HG03469 (cell line): Measurements from ENCODE around the gene FAM135A.
"Not testable (repeated sequence)": the region's sequence is repeated elsewhere in the genome, so short reads cannot be mapped to it uniquely, and the experiment has no call there.

Experiments used
- ATAC-seq: cut with Tn5 transposase; IDR thresholded peaks from one replicate; pipeline ENCODE4 v1.9.1; 2021; ENCODE audit warnings: mild to moderate bottlenecking, moderate library complexity, moderate number of reproducible peaks; ENCODE audit not compliant: unreplicated experiment

Gene FAM135A

GRCh38 chr6:70396163-70396562 is 17.1 kb upstream of the FAM135A start:
- ATAC-seq = no peak

- no peak for ATAC-seq
Observed at GRCh38 chr6:70396796-70397729, 16.2 kb upstream of the FAM135A start.

GRCh38 chr6:70398783-70399728 is 14.3 kb upstream of the FAM135A start:
- ATAC-seq = no peak

GRCh38 chr6:70404658-70405057 is 8.7 kb upstream of the FAM135A start:
- no peak for ATAC-seq

- no peak for ATAC-seq
Observed at GRCh38 chr6:70409216-70409615, 4.1 kb upstream of the FAM135A start.

- no peak for ATAC-seq
Observed at GRCh38 chr6:70411542-70412251, 1.6 kb upstream of the FAM135A start.

- ATAC-seq = peak; percentile 5
Observed at GRCh38 chr6:70412252-70413113, 825 bp upstream of the FAM135A start.

GRCh38 chr6:70413992-70414494 is 735 bp downstream of the FAM135A start:
- no peak for ATAC-seq

GRCh38 chr6:70414813-70415212 is 1.5 kb downstream of the FAM135A start:
- no peak for ATAC-seq

GRCh38 chr6:70415247-70415646 is 1.9 kb downstream of the FAM135A start:
- no peak for ATAC-seq

- ATAC-seq = no peak
Observed at GRCh38 chr6:70415660-70416059, 2.4 kb downstream of the FAM135A start.

- ATAC-seq = no peak
Observed at GRCh38 chr6:70421509-70421908, 8.2 kb downstream of the FAM135A start.

GRCh38 chr6:70423189-70424134 is 10.2 kb downstream of the FAM135A start:
- ATAC-seq = no peak

- no peak for ATAC-seq
Observed at GRCh38 chr6:70424291-70424690, 11.0 kb downstream of the FAM135A start.

- no peak for ATAC-seq
Observed at GRCh38 chr6:70436320-70436719, 23.0 kb downstream of the FAM135A start.

- no peak for ATAC-seq
Observed at GRCh38 chr6:70445001-70445400, 31.7 kb downstream of the FAM135A start.

- ATAC-seq = not testable (repeated sequence)
Observed at GRCh38 chr6:70447343-70448070, 34.2 kb downstream of the FAM135A start.

- ATAC-seq = not testable (repeated sequence)
Observed at GRCh38 chr6:70453899-70454298, 40.6 kb downstream of the FAM135A start.
